ENCODE data around the gene FOXN4.
A peak's percentile ranks its signal among the peaks of the same experiment; 100 is the strongest.

The FOXN4 gene

GRCh38 chr12:109258607-109259544, 50.2 kb downstream of the FOXN4 start:
- DNase-seq (ENCODE audit: low spot score), result no peak

GRCh38 chr12:109258201-109258600, 50.9 kb downstream of the FOXN4 start:
- no peak for DNase-seq (ENCODE audit: low spot score)

- no peak for DNase-seq (ENCODE audit: low spot score)
Measured at GRCh38 chr12:109256011-109256410, 53.1 kb downstream of the FOXN4 start.

- DNase-seq (ENCODE audit: low spot score), result peak; percentile 6
Measured at GRCh38 chr12:109255377-109255776, 53.7 kb downstream of the FOXN4 start.

GRCh38 chr12:109253913-109254544, 55.1 kb downstream of the FOXN4 start:
- DNase-seq (ENCODE audit: low spot score), result no peak

DNA sequence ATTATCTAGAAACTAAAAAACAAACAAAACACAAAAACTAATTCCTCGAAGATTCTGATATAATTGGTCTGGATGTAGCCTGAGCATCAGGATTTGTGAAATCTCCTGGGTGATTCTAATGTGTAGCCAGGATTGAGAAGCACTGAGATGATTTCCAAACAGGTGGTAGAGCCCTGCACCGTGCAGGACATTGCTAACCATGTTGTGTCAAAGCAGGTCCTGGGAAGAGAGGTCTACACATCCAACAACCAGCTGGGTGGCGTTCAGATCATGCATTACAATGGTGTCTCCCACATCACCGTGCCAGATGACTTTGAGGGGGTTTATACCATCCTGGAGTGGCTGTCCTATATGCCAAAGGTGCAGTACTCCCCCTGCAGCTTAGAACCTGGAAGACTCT, 56.3 kb downstream of the FOXN4 start:
- DNase-seq (ENCODE audit: low spot score), result no peak

DNA sequence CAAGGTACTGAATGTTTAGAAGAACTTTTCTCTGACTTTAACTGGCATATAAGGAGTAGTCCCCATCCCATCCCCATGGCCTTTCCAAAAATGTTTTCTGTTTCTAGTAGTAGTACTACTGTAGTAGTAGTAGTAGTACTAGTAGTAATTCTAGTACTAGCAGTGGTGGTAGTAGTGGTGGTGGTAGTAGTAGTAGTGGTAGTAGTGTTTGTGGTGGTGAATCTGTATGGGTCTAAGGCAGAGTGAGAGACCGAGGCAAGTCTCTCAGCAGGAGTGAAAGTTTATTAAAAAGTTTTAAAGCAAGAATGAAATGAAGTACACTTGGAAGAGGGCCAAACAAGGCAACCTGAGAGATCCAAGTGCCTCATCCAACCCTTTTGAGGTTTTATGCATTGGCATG, 58.6 kb downstream of the FOXN4 start:
- DNase-seq (ENCODE audit: low spot score), result no peak

GRCh38 chr12:109247831-109248654, 61.0 kb downstream of the FOXN4 start:
- no peak for DNase-seq (ENCODE audit: low spot score)

DNA sequence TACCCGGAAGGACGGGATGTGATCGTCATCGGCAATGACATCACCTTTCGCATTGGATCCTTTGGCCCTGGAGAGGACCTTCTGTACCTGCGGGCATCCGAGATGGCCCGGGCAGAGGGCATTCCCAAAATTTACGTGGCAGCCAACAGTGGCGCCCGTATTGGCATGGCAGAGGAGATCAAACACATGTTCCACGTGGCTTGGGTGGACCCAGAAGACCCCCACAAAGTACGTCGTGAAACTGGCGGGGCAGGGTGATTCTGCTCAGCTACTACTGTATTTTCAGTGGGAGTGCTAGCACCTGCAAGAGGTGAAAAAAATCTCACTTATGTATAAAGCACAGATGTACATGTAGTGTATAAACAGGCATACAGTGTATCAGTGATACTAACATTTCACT, 62.9 kb downstream of the FOXN4 start:
- DNase-seq (ENCODE audit: low spot score), result no peak

- no peak for DNase-seq (ENCODE audit: low spot score)
Measured at GRCh38 chr12:109244073-109244472, 65.0 kb downstream of the FOXN4 start.

GRCh38 chr12:109241936-109242335, 67.1 kb downstream of the FOXN4 start:
- DNase-seq (ENCODE audit: low spot score), result no peak

GRCh38 chr12:109240365-109240764, 68.7 kb downstream of the FOXN4 start:
- DNase-seq (ENCODE audit: low spot score), result no peak

DNA sequence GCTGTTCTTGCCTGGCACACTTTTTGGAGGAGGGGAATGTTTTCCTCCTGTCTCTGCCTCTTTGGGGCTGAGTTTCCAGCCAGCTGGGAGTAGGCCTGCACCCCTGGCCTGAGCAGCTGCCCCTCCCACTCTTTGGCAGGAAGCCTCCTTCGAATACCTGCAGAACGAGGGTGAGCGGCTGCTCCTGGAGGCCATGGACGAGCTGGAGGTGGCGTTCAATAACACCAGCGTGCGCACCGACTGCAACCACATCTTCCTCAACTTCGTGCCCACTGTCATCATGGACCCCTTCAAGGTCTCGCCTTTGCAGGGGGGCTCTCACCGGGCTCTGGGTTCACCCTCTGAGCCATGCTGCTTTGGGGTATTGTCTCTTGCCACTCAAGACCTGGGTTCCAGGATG, 69.4 kb downstream of the FOXN4 start:
- DNase-seq (ENCODE audit: low spot score), result no peak

- DNase-seq (ENCODE audit: low spot score), result no peak
Measured at GRCh38 chr12:109239179-109239578, 69.9 kb downstream of the FOXN4 start.

- no peak for DNase-seq (ENCODE audit: low spot score)
Measured at GRCh38 chr12:109236257-109236656, 72.8 kb downstream of the FOXN4 start.

DNA sequence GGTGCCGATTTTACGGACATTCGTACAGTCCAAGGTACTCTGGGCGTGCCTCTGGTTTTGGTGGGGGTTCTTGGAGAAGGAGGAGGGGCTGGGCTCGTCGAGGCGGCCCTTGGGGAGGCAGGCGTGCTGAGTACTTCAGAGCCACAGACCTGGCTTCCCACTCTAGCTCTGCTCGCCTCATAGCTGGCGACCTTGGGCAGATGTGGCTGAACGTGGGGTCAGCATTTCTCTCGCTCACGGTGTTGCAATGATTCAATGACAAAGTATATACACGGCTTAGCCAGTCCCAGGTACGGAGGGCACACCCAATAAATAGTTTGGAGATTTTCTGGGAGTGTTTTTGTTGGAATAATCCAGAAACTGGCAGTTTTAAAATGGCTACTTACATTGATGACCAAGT, 75.1 kb downstream of the FOXN4 start:
- DNase-seq (ENCODE audit: low spot score), result no peak

DNA sequence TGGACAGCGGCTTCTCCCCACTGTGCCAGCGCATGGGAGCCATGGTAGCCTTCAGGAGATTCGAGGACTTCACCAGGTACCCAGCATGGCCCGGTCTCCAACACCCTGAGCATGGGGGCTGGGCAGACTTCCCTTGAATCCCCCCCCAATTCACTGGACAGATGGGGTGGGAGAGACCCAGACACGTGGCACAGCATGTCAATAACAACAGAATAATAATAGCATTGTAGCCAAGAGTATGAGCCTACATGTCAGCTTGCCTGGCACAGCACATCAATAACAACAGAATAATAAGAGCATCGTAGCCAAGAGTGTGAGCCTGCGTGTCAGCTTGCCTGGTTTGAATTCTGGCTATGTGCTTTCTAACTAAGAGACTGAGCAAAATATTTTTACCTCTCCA, 76.4 kb downstream of the FOXN4 start:
- DNase-seq (ENCODE audit: low spot score), result no peak

DNA sequence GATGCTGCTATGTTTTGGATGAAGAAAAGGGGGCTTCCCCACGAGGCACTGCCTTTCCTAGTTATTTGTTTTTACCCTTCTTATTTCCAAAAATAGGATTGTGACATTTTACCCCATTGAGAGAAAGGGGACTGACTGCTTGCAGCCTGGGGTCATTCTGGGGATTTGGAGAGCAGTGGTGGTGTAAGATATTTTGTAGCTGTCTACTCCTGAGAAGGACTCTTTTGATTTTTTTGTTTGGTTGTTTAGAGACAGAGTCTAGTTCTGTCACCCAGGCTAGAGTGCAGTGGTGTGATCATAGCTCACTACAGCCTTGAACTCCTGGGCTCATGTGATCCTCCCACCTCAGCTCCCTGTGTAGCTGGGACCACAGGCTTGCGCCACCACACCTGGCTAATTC, 78.9 kb downstream of the FOXN4 start:
- no peak for DNase-seq (ENCODE audit: low spot score)

GRCh38 chr12:109228664-109229063, 80.4 kb downstream of the FOXN4 start:
- no peak for DNase-seq (ENCODE audit: low spot score)
